DOHH2 (cell line): ENCODE data around the gene NAPG.

Experiments
- H3F3A ChIP-seq: fragments of 200-600 bp; sonication (generic), shearing (Covaris generic); 2 replicates; pipeline ENCODE4 v1.6.0; 2016; ENCODE audit warnings: antibody characterized with exemption, mild to moderate bottlenecking; ENCODE audit not compliant: control insufficient read depth, insufficient read depth
- H3K27ac ChIP-seq: fragments of 200-600 bp; sonication (generic); 2 replicates; pipeline ENCODE4 v1.5.1; 2014; ENCODE audit warnings: low read depth, mild to moderate bottlenecking, low read length, moderate library complexity
- H3K27me3 ChIP-seq: fragments of 200-600 bp; sonication (generic); 2 replicates; pipeline ENCODE4 v1.6.1; 2014; ENCODE audit warnings: mild to moderate bottlenecking, low read length, mixed read lengths; ENCODE audit not compliant: control insufficient read depth
- H3K36me3 ChIP-seq: fragments of 200-600 bp; sonication (generic); 2 replicates; pipeline ENCODE4 v1.6.1; 2014; ENCODE audit warnings: mild to moderate bottlenecking, low read length, moderate library complexity, mixed read lengths; ENCODE audit not compliant: control insufficient read depth
- H3K4me1 ChIP-seq: fragments of 200-600 bp; sonication (generic); 2 replicates; pipeline ENCODE4 v1.6.1; 2014; ENCODE audit warnings: mild to moderate bottlenecking, low read length, mixed read lengths; ENCODE audit not compliant: control insufficient read depth
- H3K4me2 ChIP-seq: fragments of 200-600 bp; sonication (generic); 2 replicates; pipeline ENCODE4 v1.6.0; 2014; ENCODE audit warnings: mild to moderate bottlenecking, low read length, moderate library complexity
- H3K4me3 ChIP-seq: fragments of 200-600 bp; sonication (generic); 2 replicates; pipeline ENCODE4 v1.5.1; 2014; ENCODE audit warnings: mild to moderate bottlenecking, low read length, mixed read lengths
- H3K79me2 ChIP-seq: fragments of 200-600 bp; sonication (generic); 2 replicates; pipeline ENCODE4 v1.6.1; 2014; ENCODE audit warnings: mild to moderate bottlenecking, low read length, mixed read lengths; ENCODE audit not compliant: control insufficient read depth
- H3K9me2 ChIP-seq: fragments of 200-600 bp; sonication (generic); replicated peaks from 2 replicates; pipeline ENCODE4 v1.6.1; 2014; ENCODE audit warnings: mild to moderate bottlenecking, low read length, mixed read lengths; ENCODE audit not compliant: control insufficient read depth
- H3K9me3 ChIP-seq: fragments of 200-600 bp; sonication (generic); 2 replicates; pipeline ENCODE4 v1.6.1; 2014; ENCODE audit warnings: antibody characterized with exemption, low read length, mixed read lengths; ENCODE audit not compliant: control insufficient read depth, insufficient read depth
- H4K20me1 ChIP-seq: fragments of 200-600 bp; sonication (generic); 2 replicates; pipeline ENCODE4 v1.6.0; 2014; ENCODE audit warnings: low read depth, mild to moderate bottlenecking, antibody characterized with exemption, low read length, moderate library complexity; ENCODE audit not compliant: control insufficient read depth, insufficient read depth
- EZH2phosphoT487 ChIP-seq: fragments of 200-600 bp; sonication (generic); IDR thresholded peaks from 2 replicates; pipeline ENCODE4 v1.6.1; 2017; ENCODE audit warnings: borderline replicate concordance, mild to moderate bottlenecking, antibody characterized with exemption, low read length, moderate library complexity, mixed read lengths
- TF ChIP-seq, protein P1 (sequence below): fragments of 200-600 bp; sonication (generic); IDR thresholded peaks from one replicate; pipeline ENCODE4 v1.5.1; 2014; ENCODE audit warnings: antibody characterized with exemption, mild to moderate bottlenecking, low read depth, low read length; ENCODE audit not compliant: poor library complexity, severe bottlenecking

The NAPG gene

DNA sequence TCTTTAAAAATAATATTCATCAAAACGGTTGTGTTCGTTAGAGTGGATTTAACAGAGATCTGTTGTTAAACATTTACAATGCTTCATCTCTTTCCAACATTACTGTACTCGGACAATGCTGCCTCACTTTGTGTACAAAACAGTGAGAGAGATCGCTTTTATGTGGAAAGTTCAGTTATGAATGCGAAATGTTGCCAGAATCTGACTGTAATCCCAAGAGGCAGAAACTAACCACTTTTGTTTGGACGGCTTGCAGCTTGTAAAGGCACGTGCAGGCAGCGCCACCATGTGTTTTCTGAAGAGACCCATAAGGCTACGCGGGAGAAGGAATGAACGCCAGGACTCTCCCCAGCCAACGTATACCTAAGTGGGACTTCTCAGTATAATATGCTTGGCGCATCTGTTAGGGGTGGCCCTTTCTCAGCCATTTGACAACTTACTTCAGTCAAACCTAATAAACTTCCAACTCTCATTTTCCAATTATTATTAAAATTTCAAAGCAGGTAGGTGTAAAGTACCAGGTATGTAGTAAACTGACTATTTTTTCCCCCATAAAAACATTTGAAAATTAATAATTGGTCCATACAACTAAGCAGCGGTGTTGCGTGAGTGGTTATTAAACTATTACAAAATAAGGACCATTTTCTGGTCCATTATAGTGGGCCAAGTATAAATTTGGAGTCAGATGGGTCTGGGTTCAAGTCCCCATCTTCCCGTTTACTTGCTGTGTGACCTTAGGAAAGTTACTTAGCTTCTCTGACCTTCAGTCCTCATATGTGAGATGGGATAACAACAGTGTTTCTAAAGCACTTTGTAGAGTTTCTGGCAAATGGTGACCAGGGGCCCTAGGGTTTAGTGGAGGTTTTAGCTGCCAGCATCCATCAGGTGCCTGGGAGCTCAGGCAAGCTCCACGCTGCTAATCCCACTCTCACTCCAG, 5.6 kb upstream of the NAPG start:
- Histone ChIP-seq H3K4me3 (no peak overlapping the region), H3F3A (no peaks in the 10 kb centered on the region), H3K9me3 (no peaks in the 10 kb centered on the region), H4K20me1 (no peaks in the 10 kb centered on the region), H3K27ac (no peak overlapping the region), H3K79me2 (no peaks in the 10 kb centered on the region), H3K4me1 (peaks cover 19% of the 10 kb centered on the region), H3K36me3 (no peaks in the 10 kb centered on the region), H3K9me2 (no peaks in the 10 kb centered on the region), H3K27me3 (peaks cover 23% of the 10 kb centered on the region), H3K4me2 (peak overlapping the region; percentile 50)
- TF ChIP-seq, protein P1, sequence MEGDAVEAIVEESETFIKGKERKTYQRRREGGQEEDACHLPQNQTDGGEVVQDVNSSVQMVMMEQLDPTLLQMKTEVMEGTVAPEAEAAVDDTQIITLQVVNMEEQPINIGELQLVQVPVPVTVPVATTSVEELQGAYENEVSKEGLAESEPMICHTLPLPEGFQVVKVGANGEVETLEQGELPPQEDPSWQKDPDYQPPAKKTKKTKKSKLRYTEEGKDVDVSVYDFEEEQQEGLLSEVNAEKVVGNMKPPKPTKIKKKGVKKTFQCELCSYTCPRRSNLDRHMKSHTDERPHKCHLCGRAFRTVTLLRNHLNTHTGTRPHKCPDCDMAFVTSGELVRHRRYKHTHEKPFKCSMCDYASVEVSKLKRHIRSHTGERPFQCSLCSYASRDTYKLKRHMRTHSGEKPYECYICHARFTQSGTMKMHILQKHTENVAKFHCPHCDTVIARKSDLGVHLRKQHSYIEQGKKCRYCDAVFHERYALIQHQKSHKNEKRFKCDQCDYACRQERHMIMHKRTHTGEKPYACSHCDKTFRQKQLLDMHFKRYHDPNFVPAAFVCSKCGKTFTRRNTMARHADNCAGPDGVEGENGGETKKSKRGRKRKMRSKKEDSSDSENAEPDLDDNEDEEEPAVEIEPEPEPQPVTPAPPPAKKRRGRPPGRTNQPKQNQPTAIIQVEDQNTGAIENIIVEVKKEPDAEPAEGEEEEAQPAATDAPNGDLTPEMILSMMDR, result peak; percentile 78
- TF ChIP-seq EZH2phosphoT487, result no peak

DNA sequence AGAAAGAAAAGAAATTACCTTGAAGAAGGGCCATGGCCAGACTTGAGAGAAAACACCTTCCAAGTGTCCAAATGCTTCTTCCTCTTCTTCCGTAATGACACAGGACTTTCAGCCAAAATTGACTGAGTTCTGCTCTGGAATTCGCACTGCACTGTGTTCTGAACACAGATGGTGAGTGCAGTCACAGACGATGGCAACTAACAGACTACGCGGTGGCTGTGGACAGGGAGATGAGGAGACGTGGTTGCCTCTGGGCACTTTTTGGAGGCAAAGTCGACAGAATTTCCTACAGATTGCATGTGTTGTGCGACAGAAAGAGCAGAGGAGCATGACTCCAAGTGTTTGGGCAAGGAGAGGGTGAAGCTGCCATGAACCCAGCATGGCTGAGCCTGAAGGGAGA, 4.3 kb upstream of the NAPG start:
- H3K36me3 ChIP-seq, result peaks cover 3% of the 10 kb centered on the region

DNA sequence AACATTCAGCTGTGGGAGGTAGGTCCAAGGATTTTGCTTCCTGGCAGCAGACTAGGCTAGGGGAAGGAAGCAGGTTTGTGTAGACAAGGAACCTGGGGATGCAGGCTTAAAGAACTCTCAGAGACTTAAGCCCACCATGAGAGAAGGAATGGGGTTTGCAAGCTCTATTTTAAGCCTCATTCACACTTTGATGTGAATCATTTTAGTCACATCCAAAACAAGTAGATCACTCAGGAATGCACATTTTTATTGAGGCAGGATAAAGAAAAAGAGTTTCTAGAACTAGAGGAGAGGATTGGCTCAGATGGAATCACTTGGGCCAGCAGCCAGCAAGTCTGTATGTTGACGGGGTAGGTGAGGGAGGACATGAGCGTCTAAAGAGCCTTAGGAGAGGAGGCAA, 3.3 kb upstream of the NAPG start:
- Histone ChIP-seq H3K4me2 (no peak overlapping the region), H3K27ac (no peak overlapping the region), H3K9me3 (no peaks in the 10 kb centered on the region), H3K79me2 (peaks cover 17% of the 10 kb centered on the region), H3K4me3 (no peak overlapping the region), H3K36me3 (peaks cover 5% of the 10 kb centered on the region), H3K4me1 (peaks cover 27% of the 10 kb centered on the region), H3F3A (0 out of 2 replicates have a peak, but pooled peaks cover 2% of the 10 kb centered on the region), H3K27me3 (peaks cover 14% of the 10 kb centered on the region), H4K20me1 (peaks cover 6% of the 10 kb centered on the region), H3K9me2 (no peaks in the 10 kb centered on the region)
- no peak for TF ChIP-seq EZH2phosphoT487
- TF ChIP-seq, protein P1, result no peak

More for the DNA sequence above, 4.3 kb upstream of the NAPG start:
- Histone ChIP-seq H3K9me2 (no peaks in the 10 kb centered on the region), H3F3A (0 out of 2 replicates have a peak, but pooled peaks cover under 1% of the 10 kb centered on the region), H3K4me3 (no peak overlapping the region), H3K9me3 (no peaks in the 10 kb centered on the region), H3K4me2 (no peak overlapping the region), H3K4me1 (peaks cover 22% of the 10 kb centered on the region), H3K79me2 (peaks cover 7% of the 10 kb centered on the region), H4K20me1 (peaks cover 2% of the 10 kb centered on the region; the same call in 1 of the 2 replicates), H3K27me3 (peaks cover 14% of the 10 kb centered on the region), H3K27ac (no peak overlapping the region)
- no peak for TF ChIP-seq EZH2phosphoT487
- TF ChIP-seq, protein P1, result no peak
